Activated naive CD4-positive, alpha-beta T cell treated with anti-CD3 and anti-CD28 coated beads, Interleukin-2, amount 10 ng/mL, durations not matched to agents 7 days and 5 days (primary cell): ENCODE data around the gene DLAT.
"Not testable (repeated sequence)": the region's sequence is repeated elsewhere in the genome, so short reads cannot be mapped to it uniquely, and the experiment has no call there.

ENCODE experiments used
- CTCF ChIA-PET: fragments of 350-600 bp; sonication (Branson Sonifier 250); formaldehyde crosslinking; loops from one replicate; lab custom pipeline; 2021; ENCODE audit warnings: antibody characterized with exemption; lab: Charles Lee
- DNase-seq: peaks from one replicate; pipeline ENCODE4 v3.0.0-alpha.2; 2020
- H3K27ac Mint-ChIP-seq: one replicate; pipeline ENCODE4 v1.8.0; 2021; ENCODE audit warnings: mild to moderate bottlenecking, moderate library complexity, mixed read lengths
- H3K27me3 Mint-ChIP-seq: one replicate; pipeline ENCODE4 v1.8.0; 2021; ENCODE audit warnings: mild to moderate bottlenecking, mixed read lengths
- H3K36me3 Mint-ChIP-seq: one replicate; pipeline ENCODE4 v1.8.0; 2021; ENCODE audit warnings: mixed read lengths
- H3K4me1 Mint-ChIP-seq: one replicate; pipeline ENCODE4 v1.8.0; 2021; ENCODE audit warnings: mixed read lengths
- H3K4me3 Mint-ChIP-seq: one replicate; pipeline ENCODE4 v1.8.0; 2021; ENCODE audit warnings: mild to moderate bottlenecking, moderate library complexity, mixed read lengths
- H3K9me3 Mint-ChIP-seq: one replicate; pipeline ENCODE4 v1.8.0; 2021; ENCODE audit warnings: mixed read lengths

Gene DLAT

DNA sequence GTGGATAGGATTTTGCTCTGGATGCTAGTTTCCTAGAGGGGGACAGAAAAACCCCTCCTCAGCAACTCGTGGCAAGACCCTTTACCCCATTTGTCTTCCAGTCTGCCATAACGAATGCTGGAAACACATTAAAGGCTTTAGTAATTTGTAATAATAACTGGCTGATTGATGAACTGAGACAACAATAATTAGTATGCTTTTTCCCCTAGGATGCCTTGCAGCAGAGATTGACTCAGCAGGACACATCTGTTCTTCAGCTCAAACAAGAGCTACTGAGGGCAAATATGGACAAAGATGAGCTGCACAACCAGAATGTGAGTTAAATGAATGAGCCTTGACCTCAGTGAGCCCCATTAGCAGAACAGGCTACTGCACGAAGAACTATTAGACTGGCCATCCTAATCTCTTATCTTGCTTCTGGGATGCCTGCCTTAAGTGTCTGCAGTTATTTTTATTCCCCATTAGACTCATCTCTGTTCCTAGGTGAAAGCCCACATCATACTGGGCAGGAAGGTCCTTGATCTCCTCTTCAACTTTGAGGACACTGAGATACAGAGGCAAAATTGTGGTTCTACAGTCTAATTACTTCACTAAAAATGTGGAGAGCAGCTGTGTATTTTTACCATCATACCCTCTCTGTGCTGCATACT is 32.9 kb upstream of the DLAT start:
- Mint-ChIP-seq H3K4me3 (no peak overlapping the region), H3K9me3 (no peaks in the 10 kb centered on the region), H3K36me3 (no peaks in the 10 kb centered on the region), H3K27ac (no peak overlapping the region), H3K4me1 (no peaks in the 10 kb centered on the region), H3K27me3 (no peaks in the 10 kb centered on the region)
- CTCF ChIA-PET: interaction anchor here (0.6 to 2.6 kb wide), 5 partner anchors 10 to 1057 kb away, joined by 3 to 14 read pairs (median 4); no protein-coding TSS in a partner anchor
- DNase-seq: no peak

DNA sequence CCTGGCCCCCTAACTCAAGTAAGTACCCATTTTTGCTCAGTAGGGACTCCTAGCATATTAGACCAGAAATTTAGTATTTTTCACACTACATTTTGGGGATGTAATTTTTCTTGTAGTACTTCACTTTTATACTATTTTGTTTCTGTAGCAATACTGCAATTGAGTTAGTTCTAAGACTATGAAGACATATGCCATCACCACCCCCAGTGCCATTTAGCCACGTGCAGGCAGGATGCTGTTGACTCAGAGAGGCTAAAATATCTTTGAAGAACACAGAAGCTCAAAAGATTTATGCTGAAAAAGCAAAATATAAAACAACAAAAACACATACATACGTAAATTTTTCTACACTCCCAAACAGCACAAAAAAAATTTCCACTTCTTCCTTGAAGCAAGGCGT is 29.1 kb upstream of the DLAT start:
- H3K9me3 Mint-ChIP-seq: no peaks in the 10 kb centered on the region
- peaks cover 4% of the 10 kb centered on the region for H3K4me1 Mint-ChIP-seq
- no peaks in the 10 kb centered on the region for H3K36me3 Mint-ChIP-seq
- no peaks in the 10 kb centered on the region for H3K27me3 Mint-ChIP-seq
- CTCF ChIA-PET: interaction anchor here (1.1 to 1.6 kb wide), 3 partner anchors 15 to 67 kb away, joined by 3 to 6 read pairs (median 5); no protein-coding TSS in a partner anchor
- DNase-seq: no peak
- H3K27ac Mint-ChIP-seq: no peak overlapping the region
- no peak overlapping the region for H3K4me3 Mint-ChIP-seq

DNA sequence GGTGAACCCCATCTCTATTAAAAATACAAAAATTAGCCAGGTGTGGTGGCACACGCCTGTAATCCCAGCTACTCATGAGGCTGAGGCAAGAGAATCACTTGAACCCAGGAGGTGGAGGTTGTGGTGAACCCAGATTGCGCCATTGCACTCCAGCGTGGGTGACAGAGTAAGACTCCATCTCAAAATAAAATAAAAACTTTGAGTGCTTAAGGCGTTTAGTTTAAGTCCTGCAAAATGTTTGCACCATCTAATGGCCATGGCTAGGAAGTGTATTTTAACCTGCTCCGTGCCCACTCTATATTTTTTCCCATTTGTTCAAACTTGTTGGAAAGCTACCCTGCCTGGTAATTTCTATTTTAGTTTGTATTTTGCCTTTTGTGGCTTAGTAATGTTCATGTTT is 28.5 kb upstream of the DLAT start:
- not testable (repeated sequence) for DNase-seq

DNA sequence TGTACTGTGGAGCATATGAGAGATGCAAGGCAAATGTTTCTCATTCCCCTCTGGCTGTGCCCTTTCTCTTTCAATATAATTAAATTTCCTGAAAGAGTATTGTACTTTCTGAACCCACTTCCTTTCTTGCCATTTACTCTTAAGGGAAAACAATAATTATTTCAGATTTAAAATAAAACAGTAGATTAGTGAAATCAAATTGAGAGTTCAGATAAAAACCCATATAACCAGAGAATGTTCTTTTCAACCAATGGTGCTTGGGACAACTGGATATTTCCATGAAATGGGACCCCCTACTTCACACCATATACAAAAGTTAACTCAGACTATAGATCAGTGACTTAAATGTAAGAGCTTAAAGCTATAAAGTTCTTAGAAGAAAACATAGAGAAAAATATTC is 26.1 kb upstream of the DLAT start:
- Mint-ChIP-seq H3K36me3 (no peaks in the 10 kb centered on the region), H3K4me1 (peaks cover 4% of the 10 kb centered on the region), H3K27me3 (no peaks in the 10 kb centered on the region), H3K9me3 (no peaks in the 10 kb centered on the region), H3K27ac (no peak overlapping the region), H3K4me3 (no peak overlapping the region)
- no peak for DNase-seq
- CTCF ChIA-PET: interaction anchor here (1.2 kb wide), 1 partner anchor 21 kb away, joined by 3 read pairs; no protein-coding TSS in a partner anchor

More for the DNA sequence above, 28.5 kb upstream of the DLAT start:
- CTCF ChIA-PET: interaction anchor here (0.9 to 1.6 kb wide), 3 partner anchors 11 to 68 kb away, joined by 3 to 6 read pairs (median 3); no protein-coding TSS in a partner anchor
- not testable (repeated sequence) for H3K27ac Mint-ChIP-seq, H3K4me3 Mint-ChIP-seq, H3K36me3 Mint-ChIP-seq, H3K9me3 Mint-ChIP-seq, H3K27me3 Mint-ChIP-seq, H3K4me1 Mint-ChIP-seq

DNA sequence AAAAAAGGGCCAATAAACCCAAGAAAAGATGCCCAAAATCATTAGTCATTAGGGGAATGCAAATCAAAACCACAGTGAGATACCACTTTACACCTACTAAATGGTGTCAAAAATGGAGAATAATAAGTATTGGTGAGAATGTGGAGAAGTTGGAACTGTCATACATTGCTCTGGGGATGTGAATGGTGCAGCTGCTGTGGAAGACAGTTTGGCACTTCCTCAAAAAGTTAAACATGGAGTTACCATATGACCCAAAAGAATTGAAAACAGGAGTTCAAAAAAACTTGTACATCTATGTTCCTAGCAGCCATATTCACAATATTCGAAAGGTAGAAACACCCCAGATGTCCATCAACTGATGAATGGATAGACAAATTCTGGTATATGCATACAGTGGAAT is 24.5 kb upstream of the DLAT start:
- H3K4me3 Mint-ChIP-seq: no peak overlapping the region
- DNase-seq: no peak
- no peaks in the 10 kb centered on the region for H3K36me3 Mint-ChIP-seq
- peaks cover 4% of the 10 kb centered on the region for H3K4me1 Mint-ChIP-seq
- CTCF ChIA-PET: no interaction called here
- H3K27me3 Mint-ChIP-seq: peaks cover under 1% of the 10 kb centered on the region
- H3K27ac Mint-ChIP-seq: no peak overlapping the region
- no peaks in the 10 kb centered on the region for H3K9me3 Mint-ChIP-seq

DNA sequence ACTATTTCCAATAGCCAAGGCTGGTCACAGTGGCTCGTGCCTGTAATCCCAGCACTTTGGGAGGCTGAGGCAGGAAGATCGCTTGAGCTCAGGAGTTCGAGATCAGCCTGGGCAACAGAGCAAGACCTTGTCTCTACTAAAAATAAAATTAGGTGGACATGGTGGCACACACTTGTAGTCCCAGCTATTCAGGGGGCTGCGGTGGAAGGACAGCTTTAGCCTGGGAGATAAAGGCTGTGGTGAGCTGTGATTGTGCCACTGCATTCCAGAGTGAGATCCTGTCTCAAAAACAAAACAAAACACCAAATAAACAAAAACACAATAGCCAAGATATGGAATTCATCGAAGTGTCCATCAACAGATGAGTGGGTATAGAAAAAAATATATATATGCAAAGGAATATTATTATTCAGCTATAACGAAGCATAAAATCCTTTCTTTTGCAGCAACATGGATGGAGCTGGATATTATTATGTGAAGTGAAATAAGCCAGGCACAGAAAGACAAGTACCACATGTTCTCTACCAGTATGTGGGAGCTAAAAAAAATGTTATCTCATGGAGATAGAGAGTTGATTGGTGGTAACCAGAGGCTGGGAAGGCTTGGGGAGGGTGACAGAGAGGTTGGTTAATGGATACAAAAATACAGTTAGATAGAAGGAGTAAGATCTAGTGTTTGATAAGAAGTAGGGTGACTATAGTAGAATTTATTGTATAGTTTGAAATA is 22.6 kb upstream of the DLAT start:
- Mint-ChIP-seq H3K4me1 (peaks cover 4% of the 10 kb centered on the region), H3K27ac (no peak overlapping the region), H3K36me3 (no peaks in the 10 kb centered on the region), H3K4me3 (no peak overlapping the region), H3K27me3 (peaks cover 9% of the 10 kb centered on the region), H3K9me3 (no peaks in the 10 kb centered on the region)
- DNase-seq: no peak
- CTCF ChIA-PET: interaction anchor here (0.7 to 3.6 kb wide), 4 partner anchors 10 to 87 kb away, joined by 3 to 12 read pairs (median 4); no protein-coding TSS in a partner anchor

DNA sequence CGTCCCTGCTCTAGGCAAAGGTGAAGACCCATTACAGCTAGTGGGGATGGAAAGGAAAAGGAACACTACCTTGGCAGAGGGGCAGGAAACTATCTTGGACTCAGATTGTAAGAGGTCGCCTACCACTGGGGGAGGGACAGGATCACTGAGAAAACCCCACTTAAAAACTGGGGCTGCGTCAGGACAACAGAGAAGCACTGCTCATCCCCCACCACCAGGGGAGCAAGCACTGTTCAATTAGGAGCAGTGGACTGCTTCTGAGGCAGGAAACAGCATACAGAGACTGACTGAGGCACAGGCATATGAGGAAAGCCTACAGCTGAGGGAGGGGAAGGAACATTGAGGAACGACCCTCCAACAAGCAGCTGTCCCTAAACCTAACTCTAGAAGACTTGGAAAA is 20.8 kb upstream of the DLAT start:
- H3K36me3 Mint-ChIP-seq: no peaks in the 10 kb centered on the region
- peak; percentile 44 for DNase-seq
- CTCF ChIA-PET: interaction anchor here (3.6 kb wide), 1 partner anchor 23 kb away, joined by 12 read pairs; no protein-coding TSS in a partner anchor
- no peaks in the 10 kb centered on the region for H3K9me3 Mint-ChIP-seq
- H3K4me3 Mint-ChIP-seq: no peak overlapping the region
- no peak overlapping the region for H3K27ac Mint-ChIP-seq
- no peaks in the 10 kb centered on the region for H3K4me1 Mint-ChIP-seq
- H3K27me3 Mint-ChIP-seq: peaks cover 17% of the 10 kb centered on the region

DNA sequence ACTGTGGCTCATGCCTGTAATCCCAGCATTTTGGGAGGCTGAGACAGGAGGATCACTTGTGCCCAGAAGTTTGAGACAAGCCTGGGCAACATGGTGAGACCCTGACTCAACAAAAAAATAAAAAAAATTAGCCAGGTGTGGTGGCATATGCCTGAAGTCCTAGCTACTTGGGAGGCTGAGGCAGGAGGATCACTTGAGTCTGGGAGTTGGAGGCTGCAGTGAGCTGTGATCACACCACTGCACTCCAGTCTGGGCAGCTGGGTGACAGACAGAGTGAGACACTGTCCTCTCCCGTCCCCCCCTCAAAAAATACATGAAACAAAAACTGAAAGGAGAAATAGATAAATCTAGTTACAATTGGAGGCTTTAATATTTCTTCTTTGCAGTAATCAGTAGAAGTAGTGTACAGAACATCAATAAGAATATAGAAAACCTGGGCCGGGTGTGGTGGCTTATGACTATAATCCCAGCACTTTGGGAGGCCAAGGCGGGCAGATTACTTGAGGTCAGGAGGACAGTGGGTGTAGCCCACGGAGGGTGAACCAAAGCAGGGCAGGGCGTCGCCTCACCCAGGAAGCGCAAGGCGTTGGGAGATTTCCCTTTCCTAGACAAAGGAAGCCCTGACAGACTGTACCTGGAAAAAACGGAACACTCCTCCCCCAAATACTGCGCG is 19.6 kb upstream of the DLAT start:
- Mint-ChIP-seq H3K9me3 (no peaks in the 10 kb centered on the region), H3K27ac (no peak overlapping the region), H3K36me3 (no peaks in the 10 kb centered on the region), H3K27me3 (peaks cover 19% of the 10 kb centered on the region), H3K4me3 (no peak overlapping the region), H3K4me1 (no peaks in the 10 kb centered on the region)
- CTCF ChIA-PET: no interaction called here
- no peak for DNase-seq

DNA sequence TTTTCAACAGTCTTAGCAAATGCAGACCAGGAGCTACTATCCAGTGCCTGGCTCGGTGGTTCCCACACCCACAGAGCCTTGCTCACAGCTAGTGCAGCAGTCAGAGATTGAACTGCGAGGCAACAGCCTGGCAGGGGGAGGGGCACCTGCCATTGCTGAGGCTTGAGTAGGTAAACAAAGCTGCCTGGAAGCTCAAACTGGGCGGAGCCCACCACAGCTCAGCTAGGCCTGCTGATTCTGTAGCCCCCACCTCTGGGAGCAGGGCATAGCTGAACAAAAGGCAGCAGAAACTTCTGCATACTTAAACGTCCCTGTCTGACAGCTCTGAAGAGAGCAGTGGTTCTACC is 19.1 kb upstream of the DLAT start:
- H3K4me1 Mint-ChIP-seq, H3K36me3 Mint-ChIP-seq, CTCF ChIA-PET, H3K27ac Mint-ChIP-seq, DNase-seq, H3K9me3 Mint-ChIP-seq, H3K4me3 Mint-ChIP-seq: not testable (repeated sequence)
- peaks cover 19% of the 10 kb centered on the region for H3K27me3 Mint-ChIP-seq

DNA sequence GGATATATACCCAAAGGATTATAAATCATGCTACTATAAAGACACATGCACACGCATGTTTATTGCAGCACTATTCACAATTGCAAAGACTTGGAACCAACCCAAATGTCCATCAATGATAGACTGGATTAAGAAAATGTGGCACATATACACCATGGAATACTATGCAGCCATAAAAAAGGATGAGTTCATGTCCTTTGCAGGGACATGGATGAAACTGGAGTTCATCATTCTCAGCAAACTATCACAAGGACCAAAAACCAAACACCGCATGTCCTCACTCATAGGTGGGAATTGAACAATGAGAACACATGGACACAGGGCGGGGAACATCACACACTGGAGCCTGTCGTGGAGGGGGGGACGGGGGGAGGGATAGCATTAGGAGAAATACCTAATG is 13.8 kb upstream of the DLAT start:
- H3K4me3 Mint-ChIP-seq, H3K4me1 Mint-ChIP-seq, H3K36me3 Mint-ChIP-seq, DNase-seq, H3K27ac Mint-ChIP-seq, H3K9me3 Mint-ChIP-seq, CTCF ChIA-PET: not testable (repeated sequence)
- H3K27me3 Mint-ChIP-seq: peaks cover 10% of the 10 kb centered on the region

DNA sequence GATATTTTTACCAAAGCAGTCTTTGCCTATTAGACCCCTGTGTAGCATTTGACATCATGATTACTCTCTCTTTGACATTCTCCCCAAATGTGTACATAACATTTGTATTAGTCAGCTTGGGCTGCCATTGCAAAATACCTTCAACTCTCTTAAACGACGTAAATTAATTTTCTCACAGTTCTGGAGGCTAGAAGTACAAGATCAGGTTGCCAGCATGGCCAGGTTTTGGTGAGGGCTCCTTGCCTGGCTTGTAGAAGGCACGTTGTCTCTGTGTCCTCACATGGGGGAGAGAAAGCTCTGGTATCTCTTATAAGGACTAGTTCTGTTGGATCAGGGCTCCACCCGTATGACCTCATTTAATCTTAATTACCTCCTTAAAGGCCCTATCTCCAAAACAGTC is 12.3 kb upstream of the DLAT start:
- H3K27me3 Mint-ChIP-seq: peaks cover 8% of the 10 kb centered on the region
- H3K4me1 Mint-ChIP-seq: no peaks in the 10 kb centered on the region
- CTCF ChIA-PET: no interaction called here
- H3K9me3 Mint-ChIP-seq: peaks cover 2% of the 10 kb centered on the region
- DNase-seq: no peak
- no peak overlapping the region for H3K4me3 Mint-ChIP-seq
- H3K36me3 Mint-ChIP-seq: no peaks in the 10 kb centered on the region
- H3K27ac Mint-ChIP-seq: no peak overlapping the region

DNA sequence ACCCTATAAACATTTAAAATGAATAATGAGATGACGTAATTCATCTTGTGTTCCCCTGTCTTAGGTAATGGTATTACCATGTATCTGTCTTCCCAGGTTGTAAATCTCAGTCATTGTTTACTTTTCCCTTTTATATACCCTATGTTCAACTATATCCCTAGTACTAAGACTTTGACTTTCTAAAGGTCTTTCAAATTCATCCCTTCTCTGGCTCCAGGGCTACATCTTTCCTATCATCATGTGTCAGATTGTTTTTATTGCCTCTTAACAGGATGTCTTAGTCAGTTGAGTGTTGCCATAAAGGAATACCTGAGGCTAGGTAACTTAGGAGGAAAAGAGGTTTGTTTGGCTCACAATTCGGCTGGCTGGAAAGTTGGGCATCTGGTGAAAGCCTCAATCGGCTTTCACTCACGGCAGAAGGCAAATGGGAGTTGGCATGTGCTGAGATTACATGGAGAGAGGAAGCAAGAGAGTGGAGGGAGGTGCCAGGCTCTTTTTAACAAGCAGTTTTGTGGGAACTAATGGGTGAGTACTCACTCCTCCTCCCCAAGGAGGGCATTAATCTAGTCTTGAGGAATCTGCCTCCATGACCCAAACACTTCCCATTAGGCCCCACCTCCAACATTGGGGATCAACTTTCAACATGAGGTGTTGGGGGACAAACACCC is 11.6 kb upstream of the DLAT start:
- CTCF ChIA-PET: no interaction called here
- H3K4me1 Mint-ChIP-seq: no peaks in the 10 kb centered on the region
- H3K27ac Mint-ChIP-seq: no peak overlapping the region
- H3K36me3 Mint-ChIP-seq: no peaks in the 10 kb centered on the region
- H3K9me3 Mint-ChIP-seq: peaks cover 2% of the 10 kb centered on the region
- DNase-seq: no peak
- no peak overlapping the region for H3K4me3 Mint-ChIP-seq
- H3K27me3 Mint-ChIP-seq: peaks cover 3% of the 10 kb centered on the region

DNA sequence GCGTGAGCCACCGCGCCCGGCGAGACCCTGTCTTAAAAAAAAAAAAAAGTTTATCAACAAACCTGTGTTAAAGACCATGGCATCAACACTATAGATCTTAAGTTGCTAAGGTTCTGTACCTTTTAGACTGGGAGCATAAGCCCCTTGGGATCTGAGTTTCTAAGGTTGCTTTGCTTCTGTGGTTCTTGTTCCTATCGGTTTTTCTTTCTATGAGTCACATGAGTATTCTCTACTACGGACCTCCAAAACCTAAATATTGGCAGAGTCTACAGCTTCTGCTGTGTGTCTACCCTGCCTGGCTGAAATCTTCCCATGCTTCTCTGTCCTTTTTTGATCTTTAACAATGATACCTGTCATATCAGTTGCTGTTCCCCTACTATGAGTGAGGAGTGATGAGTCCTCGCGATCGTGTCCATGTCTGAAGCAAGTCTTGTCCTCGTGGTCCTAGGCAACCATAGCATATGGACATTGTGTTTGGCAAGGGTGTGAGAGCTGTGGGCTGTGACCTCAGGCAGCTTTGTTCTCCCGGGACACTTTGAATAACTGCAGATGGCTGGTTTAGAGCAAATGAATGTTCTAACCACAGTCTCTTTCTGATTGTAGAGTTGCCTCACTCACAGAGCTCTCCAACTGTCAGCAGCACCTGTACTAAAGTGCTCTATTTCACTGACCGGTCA is 9.0 kb upstream of the DLAT start:
- CTCF ChIA-PET: no interaction called here
- H3K27ac Mint-ChIP-seq: no peak overlapping the region
- H3K27me3 Mint-ChIP-seq: no peaks in the 10 kb centered on the region
- no peak overlapping the region for H3K4me3 Mint-ChIP-seq
- no peak for DNase-seq
- H3K4me1 Mint-ChIP-seq: no peaks in the 10 kb centered on the region
- no peaks in the 10 kb centered on the region for H3K36me3 Mint-ChIP-seq
- peaks cover under 1% of the 10 kb centered on the region for H3K9me3 Mint-ChIP-seq
